SK-N-SH (cell line): Measurements from ENCODE around the gene ZNF783. TPM values are rescaled to one million over a fixed set of nuclear protein-coding genes. Genes with fewer than 3 reads are reported as not detected.

Experiments used
- CTCF ChIA-PET: fragments of 300-600, 350-600 bp; formaldehyde crosslinking; extraction: SDS; loops from one replicate; lab custom pipeline; 2021; lab: Yijun Ruan, JAX
- POLR2A ChIA-PET: fragments of 350-600 bp; sonication (Branson Sonifier 250); formaldehyde crosslinking; extraction: SDS; loops from one replicate; lab custom pipeline; 2020; ENCODE audit warnings: antibody characterized with exemption, inconsistent platforms; lab: Yijun Ruan, JAX
- DNase-seq: peaks from one replicate; pipeline ENCODE4 v3.0.0; 2012
- H2AFZ ChIP-seq: fragments of 200-600 bp; sonication (generic); 2 replicates; pipeline ENCODE4 v1.8.1; 2016; ENCODE audit warnings: antibody characterized with exemption, mild to moderate bottlenecking, low read depth
- H3F3A ChIP-seq: fragments of 200-600 bp; sonication (generic); replicated peaks from 2 replicates; pipeline ENCODE3; 2016; ENCODE audit warnings: antibody characterized with exemption, mild to moderate bottlenecking; ENCODE audit not compliant: insufficient read depth
- H3K27ac ChIP-seq, 2 experiments: fragments of 200-500 bp in 1 of 2; fragments of 200-600 bp in 1 of 2; sonication (Bioruptor generic) in 1 of 2; sonication (generic), shearing (Covaris generic) in 1 of 2; 2 replicates each; pipeline versions ENCODE4 v1.5.1 to v1.6.1; 2014 to 2016; ENCODE audit warnings: low read depth in 2 of 2, inconsistent platforms in 1 of 2, low read length in 1 of 2, mild to moderate bottlenecking in 1 of 2, mixed read lengths in 1 of 2
- H3K27me3 ChIP-seq: fragments of 200-600 bp; sonication (generic), shearing (Covaris generic); 2 replicates; pipeline ENCODE4 v1.6.1; 2016; ENCODE audit warnings: mixed run types; ENCODE audit not compliant: insufficient read depth
- H3K36me3 ChIP-seq, 2 experiments: fragments of 200-500 bp in 1 of 2; fragments of 200-600 bp in 1 of 2; sonication (Bioruptor generic) in 1 of 2; sonication (generic) in 1 of 2; replicated peaks in 1 of 2; 2 replicates each; pipeline versions ENCODE3 to v1.5.1; 2014 to 2016; ENCODE audit warnings: low read length in 1 of 2, mild to moderate bottlenecking in 1 of 2; ENCODE audit not compliant: insufficient read depth in 2 of 2, control insufficient read depth in 1 of 2
- H3K4me1 ChIP-seq, 2 experiments: fragments of 200-500 bp in 1 of 2; fragments of 200-600 bp in 1 of 2; sonication (Bioruptor generic) in 1 of 2; sonication (generic), shearing (Covaris generic) in 1 of 2; 2 replicates each; pipeline versions ENCODE4 v1.5.1 to v1.6.1; 2014 to 2016; ENCODE audit warnings: low read depth in 1 of 2, low read length in 1 of 2, mixed run types in 1 of 2; ENCODE audit not compliant: insufficient read depth in 2 of 2, control insufficient read depth in 1 of 2
- H3K4me2 ChIP-seq: fragments of 200-600 bp; sonication (generic), shearing (Covaris generic); 2 replicates; pipeline ENCODE4 v1.6.1; 2017; ENCODE audit warnings: mixed run types
- H3K4me3 ChIP-seq, 2 experiments: fragments of 200-500 bp in 1 of 2; fragments of 200-600 bp in 1 of 2; sonication (Bioruptor generic) in 1 of 2; sonication (generic), shearing (Covaris generic) in 1 of 2; 2 replicates each; pipeline versions ENCODE4 v1.5.1 to v1.8.1; 2014 to 2016; ENCODE audit warnings: low read depth in 2 of 2, inconsistent platforms in 1 of 2, low read length in 1 of 2, mild to moderate bottlenecking in 1 of 2, mixed read lengths in 1 of 2, moderate library complexity in 1 of 2
- H3K79me2 ChIP-seq: fragments of 200-600 bp; sonication (generic); 2 replicates; pipeline ENCODE4 v1.8.1; 2017; ENCODE audit warnings: mild to moderate bottlenecking; ENCODE audit not compliant: insufficient read depth
- H3K9ac ChIP-seq: fragments of 200-600 bp; sonication (generic); 2 replicates; pipeline ENCODE4 v1.6.1; 2017; ENCODE audit warnings: mixed run types
- H3K9me2 ChIP-seq: fragments of 200-600 bp; sonication (generic); 2 replicates; pipeline ENCODE4 v1.6.1; 2017; ENCODE audit warnings: mixed run types
- H3K9me3 ChIP-seq: fragments of 200-600 bp; sonication (generic); 2 replicates; pipeline ENCODE4 v1.6.1; 2017; ENCODE audit warnings: mixed run types, mild to moderate bottlenecking, moderate library complexity
- H4K20me1 ChIP-seq: fragments of 200-600 bp; sonication (generic); 2 replicates; pipeline ENCODE4 v1.6.1; 2017; ENCODE audit warnings: mild to moderate bottlenecking, mixed run types; ENCODE audit not compliant: insufficient read depth
- ELF1 ChIP-seq: IDR thresholded peaks from 2 replicates; pipeline ENCODE4 v1.4.0; 2012
- EP300 ChIP-seq, 2 experiments: IDR thresholded peaks; 2 replicates each; pipeline versions ENCODE4 v1.4.0 to v1.6.1; 2012; ENCODE audit warnings: borderline replicate concordance in 1 of 2, low read depth in 1 of 2, low read length in 1 of 2
- FOXJ3 ChIP-seq: sonication (generic); formaldehyde crosslinking; IDR thresholded peaks from 2 replicates; pipeline ENCODE4 v1.5.1; 2020; ENCODE audit warnings: mild to moderate bottlenecking, missing genetic modification reagents
- GATA2 ChIP-seq: sonication (generic); formaldehyde crosslinking; IDR thresholded peaks from 2 replicates; pipeline ENCODE4 v1.5.0; 2020; ENCODE audit warnings: mild to moderate bottlenecking, missing genetic modification reagents
- IRF3 ChIP-seq: fragments of 150-350 bp; IDR thresholded peaks from 2 replicates; pipeline ENCODE4 v1.6.1; 2016; ENCODE audit warnings: mild to moderate bottlenecking, low read depth, low read length
- MAX ChIP-seq: IDR thresholded peaks from 2 replicates; pipeline ENCODE4 v1.4.0; 2012; ENCODE audit warnings: low read depth
- MEF2A ChIP-seq: IDR thresholded peaks from 2 replicates; pipeline ENCODE4 v1.4.0; 2012; ENCODE audit warnings: low read depth, borderline replicate concordance
- MXI1 ChIP-seq: IDR thresholded peaks from 2 replicates; pipeline ENCODE4 v1.6.1; 2012; ENCODE audit warnings: mild to moderate bottlenecking, low read depth, low read length, improper control_type of control experiment
- NRF1 ChIP-seq: IDR thresholded peaks from 2 replicates; pipeline ENCODE4 v1.6.1; 2012; ENCODE audit warnings: low read depth, mild to moderate bottlenecking, low read length
- POLR2AphosphoS5 ChIP-seq: IDR thresholded peaks from 2 replicates; pipeline ENCODE4 v1.6.1; 2012; ENCODE audit warnings: low read depth, low read length
- REST ChIP-seq: IDR thresholded peaks from 2 replicates; pipeline ENCODE4 v1.6.1; 2012; ENCODE audit warnings: mild to moderate bottlenecking, low read depth, low read length, moderate library complexity
- SMC3 ChIP-seq: IDR thresholded peaks from 2 replicates; pipeline ENCODE4 v1.6.1; 2012; ENCODE audit warnings: low read depth, low read length, improper control_type of control experiment
- TCF12 ChIP-seq: IDR thresholded peaks from 2 replicates; pipeline ENCODE4 v1.4.0; 2012
- TEAD4 ChIP-seq: IDR thresholded peaks from 2 replicates; pipeline ENCODE4 v1.4.0; 2012; ENCODE audit warnings: mild to moderate bottlenecking, borderline replicate concordance; ENCODE audit not compliant: insufficient read depth
- YY1 ChIP-seq: IDR thresholded peaks from 2 replicates; pipeline ENCODE4 v1.4.0; 2012; ENCODE audit warnings: low read depth, mild to moderate bottlenecking
- WGBS: methylation state at CpG from one replicate; pipeline ENCODE4 v1.1.6; 2017; ENCODE audit warnings: low lambda C conversion rate; 5-methylcytosine and 5-hydroxymethylcytosine counted together
- polyA plus RNA-seq, 3 experiments: library from polyadenylated mRNA; depleted of rRNA; stranded (reverse); fragments of >200 nt; gene quantifications; 2 replicates each; pipeline ENCODE4 v1.2.3, GENCODE V29; 2012
- TF ChIP-seq, protein P1 (sequence below): IDR thresholded peaks from 2 replicates; pipeline ENCODE4 v1.4.0; 2012; ENCODE audit warnings: low read depth, borderline replicate concordance
- TF ChIP-seq, protein P2 (sequence below): IDR thresholded peaks from 2 replicates; pipeline ENCODE4 v1.4.0; 2012; ENCODE audit warnings: low read depth, borderline replicate concordance
- TF ChIP-seq, protein P3 (sequence below): IDR thresholded peaks from 2 replicates; pipeline ENCODE4; 2012
- TF ChIP-seq, protein P4 (sequence below): fragments of 200-600 bp; sonication (generic); IDR thresholded peaks from 2 replicates; pipeline ENCODE4 v1.6.1; 2017; ENCODE audit warnings: antibody characterized with exemption, mild to moderate bottlenecking, moderate library complexity

The ZNF783 gene
- polyA plus RNA-seq, 1 of the 3 experiments (the other 2 are of a cell fraction): 12.5 TPM

GRCh38 chr7:149217570-149217969, 44.4 kb upstream of the ZNF783 start (continued):
- TF ChIP-seq, protein P1, sequence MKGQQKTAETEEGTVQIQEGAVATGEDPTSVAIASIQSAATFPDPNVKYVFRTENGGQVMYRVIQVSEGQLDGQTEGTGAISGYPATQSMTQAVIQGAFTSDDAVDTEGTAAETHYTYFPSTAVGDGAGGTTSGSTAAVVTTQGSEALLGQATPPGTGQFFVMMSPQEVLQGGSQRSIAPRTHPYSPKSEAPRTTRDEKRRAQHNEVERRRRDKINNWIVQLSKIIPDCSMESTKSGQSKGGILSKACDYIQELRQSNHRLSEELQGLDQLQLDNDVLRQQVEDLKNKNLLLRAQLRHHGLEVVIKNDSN: no peak

DNA sequence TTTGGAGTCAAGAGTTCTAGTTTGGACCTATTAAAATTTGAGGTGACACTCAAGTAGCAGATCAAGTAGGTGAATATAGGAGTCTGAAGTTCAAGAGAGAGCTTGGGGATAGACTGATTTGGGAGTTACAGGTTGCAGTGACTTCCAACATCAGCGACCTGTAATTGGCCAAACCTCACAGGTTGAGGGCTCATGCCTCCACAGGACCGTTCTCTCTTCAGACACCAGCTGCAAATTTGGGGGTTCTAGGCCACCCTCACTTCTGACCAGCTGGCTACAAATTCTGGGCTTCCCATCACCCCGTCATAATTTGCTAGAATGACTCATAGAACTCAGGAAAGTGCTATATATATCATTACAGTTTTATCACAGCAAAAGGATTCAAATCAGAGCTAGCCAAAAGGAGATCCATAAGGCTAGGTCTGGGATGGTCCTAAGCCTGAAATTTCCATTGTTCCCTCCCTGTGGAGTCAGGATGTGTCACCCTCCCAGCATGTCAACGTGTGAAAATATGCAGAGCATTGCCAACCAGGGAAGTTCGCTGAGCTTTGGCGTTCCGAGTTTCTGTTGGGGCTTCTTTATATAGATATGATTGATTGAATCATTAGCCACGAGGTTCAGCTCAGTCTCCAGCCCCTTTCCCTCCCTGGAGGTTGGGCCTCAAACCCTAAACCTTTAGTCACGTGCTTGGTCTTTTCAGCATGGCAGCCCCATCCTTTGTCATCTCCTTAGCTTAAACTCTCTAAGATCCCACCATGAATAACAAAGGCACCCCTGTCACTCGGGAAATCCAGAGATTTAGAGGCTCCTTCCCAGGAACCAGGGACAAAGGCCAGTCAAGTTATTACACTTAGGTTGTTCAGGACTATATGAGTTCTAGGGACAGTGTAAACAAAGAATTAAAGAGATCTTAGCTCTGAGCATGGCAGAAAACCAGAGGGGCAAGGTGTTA, 43.3 kb upstream of the ZNF783 start:
- no peak overlapping the region for H3K27ac ChIP-seq
- WGBS: 86% methylated on average over 10 of the region's 10 CpGs
- TF ChIP-seq NRF1 (no peak), IRF3 (no peak), FOXJ3 (CRISPR knock-in tag) (no peak), TCF12 (no peak), YY1 (no peak), ELF1 (no peak), TEAD4 (no peak), EP300 (IDR thresholded peaks at IDR 0.05; ENCODE audit: borderline replicate concordance in 1 of 2, low read depth in 1 of 2, low read length in 1 of 2) (no peak), MXI1 (no peak), MAX (no peak), MEF2A (no peak), POLR2AphosphoS5 (no peak), REST (no peak), SMC3 (no peak), GATA2 (CRISPR knock-in tag) (no peak)
- TF ChIP-seq, protein P2, sequence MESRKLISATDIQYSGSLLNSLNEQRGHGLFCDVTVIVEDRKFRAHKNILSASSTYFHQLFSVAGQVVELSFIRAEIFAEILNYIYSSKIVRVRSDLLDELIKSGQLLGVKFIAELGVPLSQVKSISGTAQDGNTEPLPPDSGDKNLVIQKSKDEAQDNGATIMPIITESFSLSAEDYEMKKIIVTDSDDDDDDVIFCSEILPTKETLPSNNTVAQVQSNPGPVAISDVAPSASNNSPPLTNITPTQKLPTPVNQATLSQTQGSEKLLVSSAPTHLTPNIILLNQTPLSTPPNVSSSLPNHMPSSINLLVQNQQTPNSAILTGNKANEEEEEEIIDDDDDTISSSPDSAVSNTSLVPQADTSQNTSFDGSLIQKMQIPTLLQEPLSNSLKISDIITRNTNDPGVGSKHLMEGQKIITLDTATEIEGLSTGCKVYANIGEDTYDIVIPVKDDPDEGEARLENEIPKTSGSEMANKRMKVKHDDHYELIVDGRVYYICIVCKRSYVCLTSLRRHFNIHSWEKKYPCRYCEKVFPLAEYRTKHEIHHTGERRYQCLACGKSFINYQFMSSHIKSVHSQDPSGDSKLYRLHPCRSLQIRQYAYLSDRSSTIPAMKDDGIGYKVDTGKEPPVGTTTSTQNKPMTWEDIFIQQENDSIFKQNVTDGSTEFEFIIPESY: no peak
- TF ChIP-seq, protein P3, sequence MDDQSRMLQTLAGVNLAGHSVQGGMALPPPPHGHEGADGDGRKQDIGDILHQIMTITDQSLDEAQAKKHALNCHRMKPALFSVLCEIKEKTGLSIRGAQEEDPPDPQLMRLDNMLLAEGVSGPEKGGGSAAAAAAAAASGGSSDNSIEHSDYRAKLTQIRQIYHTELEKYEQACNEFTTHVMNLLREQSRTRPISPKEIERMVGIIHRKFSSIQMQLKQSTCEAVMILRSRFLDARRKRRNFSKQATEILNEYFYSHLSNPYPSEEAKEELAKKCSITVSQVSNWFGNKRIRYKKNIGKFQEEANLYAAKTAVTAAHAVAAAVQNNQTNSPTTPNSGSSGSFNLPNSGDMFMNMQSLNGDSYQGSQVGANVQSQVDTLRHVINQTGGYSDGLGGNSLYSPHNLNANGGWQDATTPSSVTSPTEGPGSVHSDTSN: no peak
- TF ChIP-seq, protein P4, sequence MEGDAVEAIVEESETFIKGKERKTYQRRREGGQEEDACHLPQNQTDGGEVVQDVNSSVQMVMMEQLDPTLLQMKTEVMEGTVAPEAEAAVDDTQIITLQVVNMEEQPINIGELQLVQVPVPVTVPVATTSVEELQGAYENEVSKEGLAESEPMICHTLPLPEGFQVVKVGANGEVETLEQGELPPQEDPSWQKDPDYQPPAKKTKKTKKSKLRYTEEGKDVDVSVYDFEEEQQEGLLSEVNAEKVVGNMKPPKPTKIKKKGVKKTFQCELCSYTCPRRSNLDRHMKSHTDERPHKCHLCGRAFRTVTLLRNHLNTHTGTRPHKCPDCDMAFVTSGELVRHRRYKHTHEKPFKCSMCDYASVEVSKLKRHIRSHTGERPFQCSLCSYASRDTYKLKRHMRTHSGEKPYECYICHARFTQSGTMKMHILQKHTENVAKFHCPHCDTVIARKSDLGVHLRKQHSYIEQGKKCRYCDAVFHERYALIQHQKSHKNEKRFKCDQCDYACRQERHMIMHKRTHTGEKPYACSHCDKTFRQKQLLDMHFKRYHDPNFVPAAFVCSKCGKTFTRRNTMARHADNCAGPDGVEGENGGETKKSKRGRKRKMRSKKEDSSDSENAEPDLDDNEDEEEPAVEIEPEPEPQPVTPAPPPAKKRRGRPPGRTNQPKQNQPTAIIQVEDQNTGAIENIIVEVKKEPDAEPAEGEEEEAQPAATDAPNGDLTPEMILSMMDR: no peak

More for the DNA sequence above, 43.3 kb upstream of the ZNF783 start:
- Histone ChIP-seq H3K4me2 (no peak overlapping the region), H3K36me3 (peaks cover 58% of the 10 kb centered on the region in 2 experiments), H2AFZ (no peak overlapping the region), H3K79me2 (no peaks in the 10 kb centered on the region; the same call in 1 of the 2 replicates), H3F3A (no peaks in the 10 kb centered on the region), H3K4me3 (no peak overlapping the region), H4K20me1 (no peaks in the 10 kb centered on the region), H3K9ac (no peak overlapping the region), H3K9me2 (no peaks in the 10 kb centered on the region), H3K4me1 (no peaks in the 10 kb centered on the region), H3K9me3 (no peaks in the 10 kb centered on the region), H3K27me3 (no peaks in the 10 kb centered on the region)
- DNase-seq: no peak
- POLR2A ChIA-PET: interaction anchor here (1.1 kb wide), 1 partner anchor 10 kb away, joined by 3 read pairs; no protein-coding TSS in a partner anchor
- CTCF ChIA-PET: interaction anchor here (0.6 to 1.4 kb wide), 4 partner anchors 9 to 23 kb away, joined by 3 to 5 read pairs (median 3); partner anchors contain the start of gene ZNF282
